22Rv1 (cell line): ENCODE data around the gene ADAMTS15.

ENCODE experiments used
- ZFX ChIP-seq: fragments of 450-650 bp; IDR thresholded peaks from 2 replicates; pipeline ENCODE4 v1.6.1; 2017; ENCODE audit warnings: antibody characterized with exemption, borderline replicate concordance
- TF ChIP-seq, protein P1 (sequence below): fragments of 450-650 bp; IDR thresholded peaks from 2 replicates; pipeline ENCODE4 v1.5.1; 2017; ENCODE audit warnings: mild to moderate bottlenecking

DNA sequence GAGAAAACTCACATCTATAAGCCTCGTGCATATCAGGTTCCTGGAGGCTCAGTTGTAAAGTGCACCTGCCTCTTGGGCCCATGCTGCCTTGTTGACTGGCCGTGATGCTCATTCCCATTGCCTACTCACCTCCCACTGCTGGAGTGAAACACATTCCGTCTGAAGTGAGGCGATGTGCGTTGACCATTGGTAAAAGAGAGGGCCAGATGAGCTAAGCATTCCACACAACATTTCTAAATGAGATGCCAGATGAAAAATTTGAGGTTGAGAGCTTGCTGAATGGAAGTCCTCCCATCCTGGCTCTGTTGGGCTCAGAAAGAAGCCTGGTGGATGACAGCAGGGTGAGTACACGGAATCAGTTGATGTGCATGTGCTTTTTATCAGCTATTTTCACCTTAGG, 8.6 kb upstream of the ADAMTS15 start:
- TF ChIP-seq, protein P1, sequence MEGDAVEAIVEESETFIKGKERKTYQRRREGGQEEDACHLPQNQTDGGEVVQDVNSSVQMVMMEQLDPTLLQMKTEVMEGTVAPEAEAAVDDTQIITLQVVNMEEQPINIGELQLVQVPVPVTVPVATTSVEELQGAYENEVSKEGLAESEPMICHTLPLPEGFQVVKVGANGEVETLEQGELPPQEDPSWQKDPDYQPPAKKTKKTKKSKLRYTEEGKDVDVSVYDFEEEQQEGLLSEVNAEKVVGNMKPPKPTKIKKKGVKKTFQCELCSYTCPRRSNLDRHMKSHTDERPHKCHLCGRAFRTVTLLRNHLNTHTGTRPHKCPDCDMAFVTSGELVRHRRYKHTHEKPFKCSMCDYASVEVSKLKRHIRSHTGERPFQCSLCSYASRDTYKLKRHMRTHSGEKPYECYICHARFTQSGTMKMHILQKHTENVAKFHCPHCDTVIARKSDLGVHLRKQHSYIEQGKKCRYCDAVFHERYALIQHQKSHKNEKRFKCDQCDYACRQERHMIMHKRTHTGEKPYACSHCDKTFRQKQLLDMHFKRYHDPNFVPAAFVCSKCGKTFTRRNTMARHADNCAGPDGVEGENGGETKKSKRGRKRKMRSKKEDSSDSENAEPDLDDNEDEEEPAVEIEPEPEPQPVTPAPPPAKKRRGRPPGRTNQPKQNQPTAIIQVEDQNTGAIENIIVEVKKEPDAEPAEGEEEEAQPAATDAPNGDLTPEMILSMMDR: no peak
- no peak for TF ChIP-seq ZFX
